Trophoblast cell (in vitro differentiated cells and primary cell): ENCODE results near the gene CRB2.

Experiments used
- DNase-seq, 2 donors: peaks; one replicate each; pipeline ENCODE4 v3.0.0-alpha.2; 2016
- H2AFZ ChIP-seq: 2 replicates; pipeline ENCODE4 v1.6.1; 2013; ENCODE audit warnings: low read length, moderate library complexity, mild to moderate bottlenecking; ENCODE audit not compliant: insufficient read depth, poor library complexity
- H2AK5ac ChIP-seq: 2 replicates; pipeline ENCODE4 v1.6.1; 2013; ENCODE audit warnings: mild to moderate bottlenecking, low read length
- H2BK120ac ChIP-seq: 2 replicates; pipeline ENCODE4 v1.6.1; 2013; ENCODE audit warnings: low read length, mild to moderate bottlenecking, moderate library complexity; ENCODE audit not compliant: insufficient read depth, poor library complexity
- H2BK12ac ChIP-seq: 2 replicates; pipeline ENCODE4 v1.6.1; 2013; ENCODE audit warnings: mild to moderate bottlenecking, low read length, moderate library complexity
- H2BK5ac ChIP-seq: 2 replicates; pipeline ENCODE4 v1.6.1; 2013; ENCODE audit warnings: low read length, low read depth, moderate library complexity, mild to moderate bottlenecking; ENCODE audit not compliant: poor library complexity
- H3K14ac ChIP-seq: 2 replicates; pipeline ENCODE4 v1.6.1; 2013; ENCODE audit warnings: mild to moderate bottlenecking, low read length
- H3K18ac ChIP-seq: 2 replicates; pipeline ENCODE4 v1.6.1; 2013; ENCODE audit warnings: mild to moderate bottlenecking, low read length
- H3K23ac ChIP-seq: 2 replicates; pipeline ENCODE4 v1.6.1; 2013; ENCODE audit warnings: low read length
- H3K27ac ChIP-seq: 2 replicates; pipeline ENCODE4 v1.5.1; 2013; ENCODE audit warnings: low read depth, mild to moderate bottlenecking, inconsistent platforms, low read length, moderate library complexity
- H3K27me3 ChIP-seq: 2 replicates; pipeline ENCODE4 v1.6.1; 2013; ENCODE audit warnings: inconsistent platforms, mild to moderate bottlenecking, low read length, moderate library complexity; ENCODE audit not compliant: insufficient read depth
- H3K36me3 ChIP-seq, 2 experiments: 1 replicate in 1 of 2; 2 replicates in 1 of 2; pipeline ENCODE4 v1.6.1; 2013; ENCODE audit warnings: low read length in 2 of 2, mild to moderate bottlenecking in 2 of 2, moderate library complexity in 1 of 2; ENCODE audit not compliant: insufficient read depth in 2 of 2, control insufficient read depth in 1 of 2
- H3K4ac ChIP-seq: 2 replicates; pipeline ENCODE4 v1.6.1; 2013; ENCODE audit warnings: low read depth, mild to moderate bottlenecking, low read length, moderate library complexity
- H3K4me1 ChIP-seq, 2 experiments: 1 replicate in 1 of 2; 2 replicates in 1 of 2; pipeline ENCODE4 v1.6.1; 2013; ENCODE audit warnings: low read length in 2 of 2, mild to moderate bottlenecking in 2 of 2, moderate library complexity in 1 of 2; ENCODE audit not compliant: insufficient read depth in 2 of 2, control insufficient read depth in 1 of 2
- H3K4me2 ChIP-seq: 2 replicates; pipeline ENCODE4 v1.6.1; 2013; ENCODE audit warnings: inconsistent platforms, mild to moderate bottlenecking, low read length, moderate library complexity
- H3K4me3 ChIP-seq: 2 replicates; pipeline ENCODE4 v1.5.1; 2013; ENCODE audit warnings: mild to moderate bottlenecking, low read depth, low read length, inconsistent platforms
- H3K79me1 ChIP-seq: one replicate; pipeline ENCODE4 v1.6.1; 2013; ENCODE audit warnings: low read length
- H3K79me2 ChIP-seq: 2 replicates; pipeline ENCODE4 v1.6.1; 2013; ENCODE audit warnings: low read length, mild to moderate bottlenecking; ENCODE audit not compliant: control insufficient read depth, insufficient read depth, poor library complexity
- H3K9ac ChIP-seq: 2 replicates; pipeline ENCODE4 v1.6.1; 2013; ENCODE audit warnings: mild to moderate bottlenecking, low read length
- H3K9me3 ChIP-seq: 2 replicates; pipeline ENCODE4 v1.6.1; 2013; ENCODE audit warnings: low read depth, mild to moderate bottlenecking, control low read depth, inconsistent platforms, low read length; ENCODE audit not compliant: insufficient read depth
- H4K12ac ChIP-seq: 2 replicates; pipeline ENCODE4 v1.6.1; 2013; ENCODE audit warnings: low read depth, mild to moderate bottlenecking, low read length, moderate library complexity
- H4K8ac ChIP-seq: 2 replicates; pipeline ENCODE4 v1.6.1; 2013; ENCODE audit warnings: low read depth, mild to moderate bottlenecking, low read length, moderate library complexity
- H4K91ac ChIP-seq: one replicate; pipeline ENCODE4 v1.6.1; 2013; ENCODE audit warnings: low read depth, mild to moderate bottlenecking, low read length, moderate library complexity
- WGBS: extraction: QIAGEN DNeasy Blood & Tissue Kit; methylation state at CpG from one replicate; pipeline ENCODE4 v1.1.7; 2013; ENCODE audit warnings: missing lambda C conversion rate; ENCODE audit not compliant: insufficient read length, insufficient coverage; ENCODE audit errors: extremely low coverage; 5-methylcytosine and 5-hydroxymethylcytosine counted together

Gene CRB2

GRCh38 chr9:123400926-123401503 is 45.0 kb downstream of the CRB2 start:
- no peak for DNase-seq
- no peak overlapping the region for H3K4ac ChIP-seq

GRCh38 chr9:123401879-123402513 is 46.0 kb downstream of the CRB2 start:
- Histone ChIP-seq H3K4me1 (peaks cover 0 to 4% of the 10 kb centered on the region in 2 experiments), H3K79me2 (no peaks in the 10 kb centered on the region), H3K4ac (no peak overlapping the region), H3K27me3 (no peaks in the 10 kb centered on the region), H2AK5ac (no peak overlapping the region), H3K14ac (no peak overlapping the region), H3K18ac (no peak overlapping the region), H2BK12ac (no peak overlapping the region), H3K9ac (no peak overlapping the region), H3K79me1 (no peaks in the 10 kb centered on the region), H3K4me3 (no peak overlapping the region), H4K12ac (no peak overlapping the region), H3K27ac (no peak overlapping the region), H3K9me3 (no peaks in the 10 kb centered on the region), H2AFZ (no peak overlapping the region), H3K36me3 (no peaks in the 10 kb centered on the region), H4K8ac (no peak overlapping the region), H2BK5ac (no peak overlapping the region), H4K91ac (no peak overlapping the region), H3K4me2 (no peak overlapping the region), H3K23ac (no peak overlapping the region), H2BK120ac (no peak overlapping the region)
- peak; percentile 37 to 70 for DNase-seq
- no CpG with 5 or more reads among the region's 9 CpGs for WGBS

More at GRCh38 chr9:123400926-123401503, 45.0 kb downstream of the CRB2 start:
- no peaks in the 10 kb centered on the region for H3K27me3 ChIP-seq
- no peaks in the 10 kb centered on the region for H3K36me3 ChIP-seq
- no peaks in the 10 kb centered on the region for H3K79me1 ChIP-seq
- H3K4me1 ChIP-seq = no peaks in the 10 kb centered on the region
- H3K18ac ChIP-seq = no peak overlapping the region
- H3K27ac ChIP-seq = no peak overlapping the region
- no peak overlapping the region for H2AK5ac ChIP-seq
- no peak overlapping the region for H4K91ac ChIP-seq
- WGBS = no CpG with 5 or more reads among the region's 13 CpGs
- no peak overlapping the region for H4K8ac ChIP-seq
- H3K23ac ChIP-seq = no peak overlapping the region
- no peaks in the 10 kb centered on the region for H3K9me3 ChIP-seq
- H3K4me3 ChIP-seq = no peak overlapping the region
- H4K12ac ChIP-seq = no peak overlapping the region
- no peak overlapping the region for H3K4me2 ChIP-seq
- no peaks in the 10 kb centered on the region for H3K79me2 ChIP-seq
- no peak overlapping the region for H2BK12ac ChIP-seq
- H2BK5ac ChIP-seq = no peak overlapping the region
- H2BK120ac ChIP-seq = no peak overlapping the region
- no peak overlapping the region for H3K14ac ChIP-seq
- no peak overlapping the region for H3K9ac ChIP-seq
- no peak overlapping the region for H2AFZ ChIP-seq

GRCh38 chr9:123402981-123403509 is 47.0 kb downstream of the CRB2 start:
- Histone ChIP-seq H2BK12ac (no peak overlapping the region), H3K79me1 (no peaks in the 10 kb centered on the region), H3K9ac (no peak overlapping the region), H2AFZ (no peak overlapping the region), H3K27ac (no peak overlapping the region), H2BK5ac (no peak overlapping the region), H3K4me3 (no peak overlapping the region), H3K14ac (no peak overlapping the region), H4K91ac (no peak overlapping the region), H3K27me3 (no peaks in the 10 kb centered on the region), H3K18ac (no peak overlapping the region), H4K12ac (no peak overlapping the region), H4K8ac (no peak overlapping the region), H3K4me2 (no peak overlapping the region), H3K9me3 (no peaks in the 10 kb centered on the region), H3K23ac (no peak overlapping the region), H2AK5ac (no peak overlapping the region), H3K79me2 (no peaks in the 10 kb centered on the region), H3K4me1 (peaks cover 0 to 4% of the 10 kb centered on the region in 2 experiments), H3K36me3 (no peaks in the 10 kb centered on the region), H2BK120ac (no peak overlapping the region), H3K4ac (no peak overlapping the region)
- no CpG with 5 or more reads among the region's 17 CpGs for WGBS
- DNase-seq = no peak

- Histone ChIP-seq H3K27me3 (no peaks in the 10 kb centered on the region), H3K36me3 (no peaks in the 10 kb centered on the region), H2AFZ (no peak overlapping the region), H2BK120ac (no peak overlapping the region), H3K9ac (no peak overlapping the region), H3K18ac (no peak overlapping the region), H2BK12ac (no peak overlapping the region), H4K8ac (no peak overlapping the region), H3K79me1 (no peaks in the 10 kb centered on the region), H3K4me2 (no peak overlapping the region), H3K14ac (no peak overlapping the region), H2BK5ac (no peak overlapping the region), H3K27ac (no peak overlapping the region), H2AK5ac (no peak overlapping the region), H3K4me1 (peaks cover 0 to 4% of the 10 kb centered on the region in 2 experiments), H3K4ac (no peak overlapping the region), H4K12ac (no peak overlapping the region), H3K79me2 (no peaks in the 10 kb centered on the region), H3K23ac (no peak overlapping the region), H3K9me3 (no peaks in the 10 kb centered on the region), H4K91ac (no peak overlapping the region), H3K4me3 (no peak overlapping the region)
- WGBS = no CpG with 5 or more reads among the region's 6 CpGs
- DNase-seq = peak; percentile 34 to 66
Measured at GRCh38 chr9:123406016-123406415, 50.0 kb downstream of the CRB2 start.
